ENCODE results near the gene ZNF414. TPM values are rescaled to one million over a fixed set of nuclear protein-coding genes. Genes with fewer than 3 reads are reported as not detected.

ZNF414 gene
- total and polyA plus RNA-seq, 2 donors (not counting 1 experiment from before 2014, with no cell fraction given) = 43.8 to 52.0 TPM

DNA sequence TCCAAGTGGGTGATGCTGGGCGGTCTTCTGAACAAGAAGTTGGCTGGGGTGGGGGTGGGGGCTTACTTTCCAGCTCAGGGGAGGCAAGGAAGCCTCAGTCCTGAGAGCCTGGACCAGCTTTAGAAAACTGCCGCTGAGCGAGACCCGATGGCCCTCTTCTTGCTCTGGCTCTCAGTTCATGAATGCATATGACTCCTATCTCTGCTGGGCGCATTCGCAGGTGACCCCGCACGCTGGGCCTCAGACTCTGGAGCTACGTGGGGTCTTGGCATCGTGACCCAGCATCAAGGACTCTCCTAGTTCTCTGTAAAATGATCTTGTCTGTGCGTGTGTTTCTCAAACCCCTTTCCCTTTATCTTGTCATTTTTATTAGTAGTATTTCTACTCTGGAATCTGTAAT, 31.3 kb downstream of the ZNF414 start:
- Histone ChIP-seq H3K9me3 (ENCODE audit: control extremely low read depth in 1 of 3, control insufficient read depth in 2 of 3, insufficient read depth in 1 of 3, low read length in 2 of 3) (peaks cover 0 to 3% (median 0%) of the 10 kb centered on the region in 3 donors), H3K4me1 (ENCODE audit: control insufficient read depth in 2 of 2, insufficient read depth in 2 of 2, low read length in 2 of 2) (peaks cover 11 to 17% of the 10 kb centered on the region in 2 donors), H3K27me3 (replicated peaks in 1 of 4; ENCODE audit: control extremely low read depth in 1 of 4, control insufficient read depth in 3 of 4, insufficient read depth in 4 of 4, low read length in 3 of 4) (no peaks in the 10 kb centered on the region), H2AFZ (ENCODE audit: insufficient read depth, low read depth, low read length, poor library complexity, severe bottlenecking) (no peak overlapping the region), H3K9ac (ENCODE audit: low read length) (no peak overlapping the region), H3K4me3 (ENCODE audit: control extremely low read depth in 1 of 5, extremely low read depth in 1 of 5, insufficient read depth in 1 of 5, low read depth in 2 of 5, low read length in 4 of 5) (no peak overlapping the region), H3K4me2 (replicated peaks; ENCODE audit: low read depth, low read length, poor library complexity, severe bottlenecking) (no peak overlapping the region), H4K20me1 (ENCODE audit: control insufficient read depth, insufficient read depth, low read length, poor library complexity, severe bottlenecking) (peaks cover 92% of the 10 kb centered on the region), H3K36me3 (replicated peaks in 1 of 2; ENCODE audit: control extremely low read depth in 1 of 2, control insufficient read depth in 1 of 2, extremely low read depth in 1 of 2, insufficient read depth in 2 of 2, low read length in 1 of 2) (peaks cover 0 to 83% of the 10 kb centered on the region in 2 experiments), H3K79me2 (ENCODE audit: control insufficient read depth, insufficient read depth, low read length) (peaks cover 85% of the 10 kb centered on the region), H3K27ac (ENCODE audit: low read length in 2 of 2) (no peak overlapping the region)
- ChIA-PET POLR2A (no interaction called here), CTCF (interaction anchor here (1.1 kb wide), 1 partner anchor 100 kb away, joined by 3 read pairs; no protein-coding TSS in a partner anchor)
- TF ChIP-seq EZH2 (IDR thresholded peaks at IDR 0.05; ENCODE audit: borderline replicate concordance, insufficient read depth, low read depth, low read length, poor library complexity, severe bottlenecking) (no peak), CTCF (IDR thresholded peaks at IDR 0.05) (no peak)
- ATAC-seq (ENCODE audit: low read depth) (no peak), DNase-seq (no peak)
- Mint-ChIP-seq H3K4me1 (peaks cover 30% of the 10 kb centered on the region), H3K27ac (no peak overlapping the region), H3K9me3 (ENCODE audit: insufficient read depth) (no peaks in the 10 kb centered on the region), H3K4me3 (no peak overlapping the region), H3K27me3 (no peaks in the 10 kb centered on the region)
- intact Hi-C loops (cut with micrococcal nuclease) = no loop called here
- WGBS (ENCODE audit: insufficient coverage) = 98% methylated on average over 8 of the region's 11 CpGs

- Histone ChIP-seq H2AFZ (ENCODE audit: insufficient read depth, low read depth, low read length, poor library complexity, severe bottlenecking) (no peak overlapping the region), H3K27me3 (replicated peaks in 1 of 4; ENCODE audit: control extremely low read depth in 1 of 4, control insufficient read depth in 3 of 4, insufficient read depth in 4 of 4, low read length in 3 of 4) (no peaks in the 10 kb centered on the region), H3K4me2 (replicated peaks; ENCODE audit: low read depth, low read length, poor library complexity, severe bottlenecking) (no peak overlapping the region), H3K9me3 (ENCODE audit: control extremely low read depth in 1 of 3, control insufficient read depth in 2 of 3, insufficient read depth in 1 of 3, low read length in 2 of 3) (peaks cover 0 to 3% (median 0%) of the 10 kb centered on the region in 3 donors), H3K9ac (ENCODE audit: low read length) (no peak overlapping the region), H3K79me2 (ENCODE audit: control insufficient read depth, insufficient read depth, low read length) (peaks cover 95% of the 10 kb centered on the region), H4K20me1 (ENCODE audit: control insufficient read depth, insufficient read depth, low read length, poor library complexity, severe bottlenecking) (peaks cover 98% of the 10 kb centered on the region), H3K4me1 (ENCODE audit: control insufficient read depth in 2 of 2, insufficient read depth in 2 of 2, low read length in 2 of 2) (peaks cover under 1 to 6% of the 10 kb centered on the region in 2 donors), H3K4me3 (ENCODE audit: control extremely low read depth in 1 of 5, extremely low read depth in 1 of 5, insufficient read depth in 1 of 5, low read depth in 2 of 5, low read length in 4 of 5) (no peak overlapping the region), H3K36me3 (replicated peaks in 1 of 2; ENCODE audit: control extremely low read depth in 1 of 2, control insufficient read depth in 1 of 2, extremely low read depth in 1 of 2, insufficient read depth in 2 of 2, low read length in 1 of 2) (peaks cover 5 to 82% of the 10 kb centered on the region in 2 experiments), H3K27ac (ENCODE audit: low read length in 2 of 2) (no peak overlapping the region)
- 97% methylated on average over 5 of the region's 6 CpGs for WGBS (ENCODE audit: insufficient coverage)
- Mint-ChIP-seq H3K4me1 (peaks cover 24% of the 10 kb centered on the region), H3K27ac (no peak overlapping the region), H3K4me3 (no peak overlapping the region), H3K27me3 (no peaks in the 10 kb centered on the region), H3K9me3 (ENCODE audit: insufficient read depth) (no peaks in the 10 kb centered on the region)
- ATAC-seq (ENCODE audit: low read depth) (no peak), DNase-seq (no peak)
- ChIA-PET CTCF (no interaction called here), POLR2A (interaction anchor here (0.6 kb wide), 1 partner anchor 40 kb away, joined by 3 read pairs; no protein-coding TSS in a partner anchor)
- no peak for TF ChIP-seq CTCF (IDR thresholded peaks at IDR 0.05)
- intact Hi-C loops (cut with micrococcal nuclease) = no loop called here
Measured at GRCh38 chr19:8481616-8482015, 32.4 kb downstream of the ZNF414 start.

Data from B cell (primary cell).